Calu3 (cell line): ENCODE data around the gene AHNAK2. TPM values are rescaled to one million over a fixed set of nuclear protein-coding genes. Genes with fewer than 3 reads are reported as not detected.

ENCODE experiments used
- BruUV-seq: library from RNA; stranded (reverse); fragments of 400-500 nt; replicated peaks from 2 replicates; lab custom pipeline; 2021; lab: Mats Ljungman, UMichigan
- CTCF ChIA-PET: fragments of 300-600 bp; sonication (Branson Sonifier 250); formaldehyde crosslinking; loops from one replicate; lab custom pipeline; 2022; ENCODE audit warnings: antibody characterized with exemption; lab: Charles Lee
- DNase-seq: peaks from one replicate; pipeline ENCODE4 v3.0.0; 2022
- H3K27ac Mint-ChIP-seq: one replicate; pipeline ENCODE4 v1.8.0; 2022; ENCODE audit warnings: mixed read lengths; ENCODE audit not compliant: unreplicated experiment
- H3K27me3 Mint-ChIP-seq: one replicate; pipeline ENCODE4 v1.8.0; 2022; ENCODE audit warnings: mixed read lengths; ENCODE audit not compliant: unreplicated experiment
- H3K36me3 Mint-ChIP-seq: one replicate; pipeline ENCODE4 v1.8.0; 2022; ENCODE audit warnings: mild to moderate bottlenecking, moderate library complexity, mixed read lengths; ENCODE audit not compliant: insufficient read depth, unreplicated experiment
- H3K4me1 Mint-ChIP-seq: one replicate; pipeline ENCODE4 v1.8.0; 2022; ENCODE audit warnings: mild to moderate bottlenecking, low read depth, mixed read lengths; ENCODE audit not compliant: unreplicated experiment
- H3K4me3 Mint-ChIP-seq: one replicate; pipeline ENCODE4 v1.8.0; 2022; ENCODE audit warnings: mild to moderate bottlenecking, low read depth, moderate library complexity, mixed read lengths; ENCODE audit not compliant: unreplicated experiment
- H3K9me3 Mint-ChIP-seq: one replicate; pipeline ENCODE4 v1.8.0; 2022; ENCODE audit warnings: low read depth, mixed read lengths; ENCODE audit not compliant: unreplicated experiment
- CTCF ChIP-seq: fragments of 200-600 bp; IDR thresholded peaks from one replicate; pipeline ENCODE4 v1.8.0; 2022; ENCODE audit warnings: antibody characterized with exemption; ENCODE audit not compliant: unreplicated experiment
- intact Hi-C: fragments of 100-400 bp; cut with micrococcal nuclease; formaldehyde crosslinking; loops from one replicate; pipeline ENCODE4 v1.10.0; 2022; ENCODE audit not compliant: unreplicated experiment
- total RNA-seq: library from RNA; stranded (reverse); gene quantifications from 2 replicates; pipeline ENCODE4 v1.2.3, GENCODE V29; 2022

The AHNAK2 gene
- total RNA-seq, 1 experiment from 2014 or later, result 42.0 TPM

- Mint-ChIP-seq H3K4me3 (no peak overlapping the region), H3K4me1 (no peaks in the 10 kb centered on the region), H3K27ac (no peak overlapping the region), H3K9me3 (no peaks in the 10 kb centered on the region), H3K36me3 (peaks cover 12% of the 10 kb centered on the region), H3K27me3 (no peaks in the 10 kb centered on the region)
- no peak for DNase-seq
- intact Hi-C loops, result no loop called here
- BruUV-seq, result no TSS peak
- TF ChIP-seq CTCF, result no peak
- CTCF ChIA-PET, result no interaction called here
Observed at GRCh38 chr14:104940526-104941150, 37.5 kb downstream of the AHNAK2 start.

- Mint-ChIP-seq H3K27me3 (no peaks in the 10 kb centered on the region), H3K27ac (no peak overlapping the region), H3K36me3 (peaks cover 12% of the 10 kb centered on the region), H3K4me1 (no peaks in the 10 kb centered on the region), H3K4me3 (no peak overlapping the region), H3K9me3 (no peaks in the 10 kb centered on the region)
- intact Hi-C loops, result no loop called here
- no TSS peak for BruUV-seq
- no peak for DNase-seq
- TF ChIP-seq CTCF, result no peak
- CTCF ChIA-PET, result no interaction called here
Observed at GRCh38 chr14:104939666-104940410, 38.3 kb downstream of the AHNAK2 start.

- H3K27ac Mint-ChIP-seq, result no peak overlapping the region
- no peaks in the 10 kb centered on the region for H3K9me3 Mint-ChIP-seq
- no peaks in the 10 kb centered on the region for H3K4me1 Mint-ChIP-seq
- intact Hi-C loops, result no loop called here
- peaks cover 11% of the 10 kb centered on the region for H3K36me3 Mint-ChIP-seq
- no peaks in the 10 kb centered on the region for H3K27me3 Mint-ChIP-seq
- no TSS peak for BruUV-seq
- no peak overlapping the region for H3K4me3 Mint-ChIP-seq
- CTCF ChIA-PET, result no interaction called here
- no peak for DNase-seq
- TF ChIP-seq CTCF, result no peak
Observed at GRCh38 chr14:104938960-104939359, 39.2 kb downstream of the AHNAK2 start.

- Mint-ChIP-seq H3K9me3 (no peaks in the 10 kb centered on the region), H3K36me3 (peaks cover 7% of the 10 kb centered on the region), H3K4me1 (no peaks in the 10 kb centered on the region), H3K27me3 (no peaks in the 10 kb centered on the region), H3K27ac (no peak overlapping the region), H3K4me3 (no peak overlapping the region)
- CTCF ChIA-PET, result no interaction called here
- DNase-seq, result no peak
- intact Hi-C loops, result no loop called here
- TF ChIP-seq CTCF, result no peak
- BruUV-seq, result no TSS peak
Observed at GRCh38 chr14:104938436-104938835, 39.7 kb downstream of the AHNAK2 start.
